Measurements from ENCODE around the gene SPCS2.

GRCh38 chr11:74984730-74985129, 35.7 kb downstream of the SPCS2 start:
- TF ChIP-seq LEF1 (IDR thresholded peaks at IDR 0.05; ENCODE audit: borderline replicate concordance) (no peak), FOXM1 (IDR thresholded peaks at IDR 0.05; ENCODE audit: borderline replicate concordance) (no peak), BHLHE40 (IDR thresholded peaks at IDR 0.05; ENCODE audit: borderline replicate concordance) (no peak), PKNOX1 (IDR thresholded peaks at IDR 0.05) (no peak)

Data from HEK293T (cell line).